Right lobe of liver (tissue), 6 donors: ENCODE results near the gene FAH. TPM values are rescaled to one million over a fixed set of nuclear protein-coding genes. Genes with fewer than 3 reads are reported as not detected.
A peak's percentile ranks its signal among the peaks of the same experiment; 100 is the strongest.

Experiments used
- ATAC-seq, 4 donors: fragments of 200-7000 bp; cut with Tn5 transposase; one replicate each; pipeline ENCODE4 v1.9.1; 2020; ENCODE audit warnings: mild to moderate bottlenecking in 4 of 4, moderate library complexity in 4 of 4
- DNase-seq, 3 donors: peaks; one replicate each; pipeline ENCODE4 v3.0.0-alpha.2; 2020
- H3K27ac ChIP-seq, 3 donors: fragments of 200-600 bp; one replicate each; pipeline ENCODE4 v1.8.0; 2022
- H3K27me3 ChIP-seq, 2 donors: fragments of 200-600 bp; one replicate each; pipeline ENCODE4 v1.8.0; 2022
- H3K36me3 ChIP-seq, 4 donors: fragments of 200-600 bp; sonication (generic) in 1 of 4; one replicate each; pipeline versions ENCODE4 v1.5.1 to v1.8.0; 2017 to 2022; ENCODE audit warnings: control low read depth in 1 of 4
- H3K4me1 ChIP-seq, 4 donors: fragments of 200-600 bp; sonication (generic) in 1 of 4; one replicate each; pipeline versions ENCODE4 v1.5.1 to v1.8.0; 2017 to 2022; ENCODE audit warnings: control low read depth in 1 of 4
- H3K4me3 ChIP-seq, 3 donors: fragments of 200-600 bp; one replicate each; pipeline ENCODE4 v1.8.0; 2022
- H3K9me3 ChIP-seq, 4 donors: fragments of 200-600 bp; sonication (generic) in 1 of 4; one replicate each; pipeline versions ENCODE4 v1.5.1 to v1.8.0; 2017 to 2022; ENCODE audit warnings: control low read depth in 1 of 4
- CTCF ChIP-seq, 4 donors: fragments of 200-600 bp in 3 of 4; fragments of 450-650 bp in 1 of 4; IDR thresholded peaks; one replicate each; pipeline versions ENCODE4 v1.5.1 to v1.8.0; 2016 to 2022; ENCODE audit warnings: antibody characterized with exemption in 4 of 4, mild to moderate bottlenecking in 2 of 4
- POLR2A ChIP-seq: fragments of 450-650 bp; IDR thresholded peaks from one replicate; pipeline ENCODE4 v1.6.1; 2017; ENCODE audit warnings: antibody characterized with exemption, mild to moderate bottlenecking
- WGBS: methylation state at CpG from one replicate; pipeline ENCODE4 v1.1.6; 2018; ENCODE audit warnings: low coverage, low lambda C conversion rate; ENCODE audit not compliant: insufficient coverage; ENCODE audit errors: missing lambda C conversion rate; 5-methylcytosine and 5-hydroxymethylcytosine counted together
- intact Hi-C, 2 donors: fragments of 100-400 bp; cut with DNase I; formaldehyde crosslinking; loops; one replicate each; pipeline versions ENCODE4 v1.11.2 to v1.14.1; 2022
- total RNA-seq, 6 experiments: library from RNA; depleted of rRNA in 2 of 6; stranded (reverse); fragments of >200 nt in 2 of 6; fragmentation: NEBNext Ultra II Directional in 3 of 6; extraction: Animal tissue kit (Norgen Biotek cat#: 25700) in 3 of 6; gene quantifications; one replicate each; pipeline versions ENCODE4 v1.1.0 to v1.2.4, GENCODE V29; 2016 to 2023
- donor health status: DM: no; HTN: yes; CAD: no.
- donor health status: DM: no; HTN: no; CAD: no.
- donor health status: DM: no; HTN: no; CAD: no.
- donor health status: DM: no; HTN: yes; CAD: no.
- donor health status: DM: no; HTN: yes; CAD: no.

Gene FAH
- total RNA-seq, 6 experiments from 2014 or later, result 164 to 250 (median 219) TPM

- ATAC-seq (no peak), DNase-seq (no peak)
- Histone ChIP-seq H3K9me3 (no peaks in the 10 kb centered on the region), H3K4me3 (no peak overlapping the region), H3K36me3 (peaks cover 0 to 27% (median 5%) of the 10 kb centered on the region in 4 donors), H3K27ac (peak overlapping the region in 1 of 3 donors; percentile 43), H3K4me1 (peaks cover 0 to 53% (median 27%) of the 10 kb centered on the region in 4 donors), H3K27me3 (no peaks in the 10 kb centered on the region)
- TF ChIP-seq CTCF (IDR thresholded peaks at IDR 0.05) (no peak), POLR2A (no peak)
- intact Hi-C loops, result loop anchor here (10.0 kb wide), 1 partner anchor 105 kb away; no protein-coding TSS in a partner anchor
- 96% methylated on average over 7 of the region's 12 CpGs for WGBS
Observed at GRCh38 chr15:80169768-80170357, 17.1 kb downstream of the FAH start.

GRCh38 chr15:80170596-80170995, 17.8 kb downstream of the FAH start:
- Histone ChIP-seq H3K4me3 (no peak overlapping the region), H3K27me3 (no peaks in the 10 kb centered on the region), H3K27ac (peak overlapping the region in 1 of 3 donors; percentile 43), H3K4me1 (peaks cover 0 to 60% (median 31%) of the 10 kb centered on the region in 4 donors), H3K36me3 (peaks cover 0 to 34% (median 9%) of the 10 kb centered on the region in 4 donors), H3K9me3 (no peaks in the 10 kb centered on the region)
- no peak for DNase-seq
- peak in 2 of 4 donors; percentile 2 to 16 for ATAC-seq
- intact Hi-C loops, result loop anchor here (10.0 kb wide), 1 partner anchor 106 kb away; no protein-coding TSS in a partner anchor
- 40% methylated on average over 2 of the region's 2 CpGs for WGBS
- TF ChIP-seq POLR2A (no peak), CTCF (IDR thresholded peaks at IDR 0.05) (no peak)

GRCh38 chr15:80171787-80172186, 19.0 kb downstream of the FAH start:
- Histone ChIP-seq H3K27ac (peak overlapping the region; percentile 40 to 58 (median 50)), H3K36me3 (peaks cover 0 to 34% (median 10%) of the 10 kb centered on the region in 4 donors), H3K4me1 (peaks cover 0 to 71% (median 33%) of the 10 kb centered on the region in 4 donors), H3K27me3 (no peaks in the 10 kb centered on the region), H3K4me3 (no peak overlapping the region), H3K9me3 (no peaks in the 10 kb centered on the region)
- no CpG with 5 or more reads among the region's 4 CpGs for WGBS
- intact Hi-C loops, result loop anchor here (10.0 kb wide), 1 partner anchor 107 kb away; no protein-coding TSS in a partner anchor
- ATAC-seq (peak; percentile 69 to 80 (median 74)), DNase-seq (peak; percentile 80 to 95 (median 90))
- no peak for TF ChIP-seq CTCF (IDR thresholded peaks at IDR 0.05)
- TF ChIP-seq POLR2A, result no peak

GRCh38 chr15:80172401-80172800, 19.6 kb downstream of the FAH start:
- 32% methylated on average over 7 of the region's 8 CpGs for WGBS
- peaks cover 0 to 73% (median 36%) of the 10 kb centered on the region in 4 donors for H3K4me1 ChIP-seq
- ATAC-seq (no peak), DNase-seq (no peak)
- no peak for TF ChIP-seq POLR2A
- no peak for TF ChIP-seq CTCF (IDR thresholded peaks at IDR 0.05)
- peak overlapping the region in 1 of 3 donors; percentile 16 for H3K4me3 ChIP-seq
- H3K36me3 ChIP-seq, result peaks cover 0 to 40% (median 13%) of the 10 kb centered on the region in 4 donors
- intact Hi-C loops, result loop anchor here (10.0 kb wide), 1 partner anchor 108 kb away; no protein-coding TSS in a partner anchor
- no peaks in the 10 kb centered on the region for H3K9me3 ChIP-seq
- H3K27ac ChIP-seq, result peak overlapping the region; percentile 40 to 58 (median 50)
- no peaks in the 10 kb centered on the region for H3K27me3 ChIP-seq
